Mammary epithelial cell (primary cell): ENCODE measurements around the gene NDST4.

Experiments
- EZH2 ChIP-seq: IDR thresholded peaks from 2 replicates; pipeline ENCODE4 v1.6.1; 2012; ENCODE audit warnings: low read length, inconsistent platforms, borderline replicate concordance
- TF ChIP-seq, protein P1 (sequence below), 2 donors: IDR thresholded peaks in 1 of 2; conservative IDR thresholded peaks in 1 of 2; 2 replicates each; pipeline ENCODE4 v1.5.1; 2011 to 2012; ENCODE audit warnings: inconsistent platforms in 2 of 2, low read length in 2 of 2, mild to moderate bottlenecking in 2 of 2, control low read depth in 1 of 2, low read depth in 1 of 2; ENCODE audit not compliant: insufficient read depth in 1 of 2; ENCODE audit errors: extremely low read depth in 1 of 2

- TF ChIP-seq, protein P1, sequence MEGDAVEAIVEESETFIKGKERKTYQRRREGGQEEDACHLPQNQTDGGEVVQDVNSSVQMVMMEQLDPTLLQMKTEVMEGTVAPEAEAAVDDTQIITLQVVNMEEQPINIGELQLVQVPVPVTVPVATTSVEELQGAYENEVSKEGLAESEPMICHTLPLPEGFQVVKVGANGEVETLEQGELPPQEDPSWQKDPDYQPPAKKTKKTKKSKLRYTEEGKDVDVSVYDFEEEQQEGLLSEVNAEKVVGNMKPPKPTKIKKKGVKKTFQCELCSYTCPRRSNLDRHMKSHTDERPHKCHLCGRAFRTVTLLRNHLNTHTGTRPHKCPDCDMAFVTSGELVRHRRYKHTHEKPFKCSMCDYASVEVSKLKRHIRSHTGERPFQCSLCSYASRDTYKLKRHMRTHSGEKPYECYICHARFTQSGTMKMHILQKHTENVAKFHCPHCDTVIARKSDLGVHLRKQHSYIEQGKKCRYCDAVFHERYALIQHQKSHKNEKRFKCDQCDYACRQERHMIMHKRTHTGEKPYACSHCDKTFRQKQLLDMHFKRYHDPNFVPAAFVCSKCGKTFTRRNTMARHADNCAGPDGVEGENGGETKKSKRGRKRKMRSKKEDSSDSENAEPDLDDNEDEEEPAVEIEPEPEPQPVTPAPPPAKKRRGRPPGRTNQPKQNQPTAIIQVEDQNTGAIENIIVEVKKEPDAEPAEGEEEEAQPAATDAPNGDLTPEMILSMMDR (conservative IDR thresholded peaks at IDR 0.05 in 1 of 2, IDR thresholded peaks at IDR 0.05 in 1 of 2; ENCODE audit: extremely low read depth in 1 of 2, insufficient read depth in 1 of 2, low read depth in 1 of 2, low read length in 2 of 2): peak; percentile 33 to 49
- TF ChIP-seq EZH2: no peak
These were observed 333.2 kb downstream of the NDST4 start for GRCh38 chr4:114780205-114780604.
